ENCODE results near the gene ZNF443.

DNA sequence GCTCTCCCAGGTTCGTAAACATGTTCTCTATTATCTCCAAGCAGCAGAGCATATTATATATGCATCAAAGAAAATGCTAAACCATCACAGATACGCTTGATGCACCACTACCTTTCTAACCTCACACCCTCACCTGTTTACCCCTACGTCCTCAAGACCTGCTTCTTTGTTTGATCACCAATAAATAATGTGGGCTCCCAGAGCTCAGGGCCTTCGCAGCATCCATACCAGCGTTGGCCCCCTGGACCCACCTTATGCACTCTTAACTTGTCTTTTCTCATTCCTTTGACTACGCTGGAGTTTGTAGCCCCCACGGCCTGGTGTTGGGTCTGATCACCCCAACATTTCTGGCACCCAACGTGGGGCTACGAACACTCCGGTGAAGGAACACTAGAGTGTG lies 10.0 kb upstream of the ZNF443 start:
- TF ChIP-seq CTCF (IDR thresholded peaks at IDR 0.05) = no peak
- TF ChIP-seq POLR2A (IDR thresholded peaks at IDR 0.05) = no peak

All from adrenal gland (tissue), 5 donors.